SH-SY5Y (cell line): ENCODE measurements around the gene MARCHF4.

ENCODE experiments used
- GATA2 ChIP-seq: IDR thresholded peaks from 2 replicates; pipeline ENCODE4 v1.6.1; 2011; ENCODE audit warnings: mild to moderate bottlenecking, low read depth, low read length
- GATA3 ChIP-seq: IDR thresholded peaks from 2 replicates; pipeline ENCODE4 v1.6.1; 2011; ENCODE audit warnings: low read depth, mild to moderate bottlenecking, low read length, moderate library complexity

MARCHF4 gene

GRCh38 chr2:216404010-216404618 lies 31.8 kb upstream of the MARCHF4 start:
- no peak for TF ChIP-seq GATA3
- no peak for TF ChIP-seq GATA2

GRCh38 chr2:216402751-216403150 lies 30.5 kb upstream of the MARCHF4 start:
- TF ChIP-seq GATA3: no peak

- no peak for TF ChIP-seq GATA3
- no peak for TF ChIP-seq GATA2
Observed at GRCh38 chr2:216399621-216400020, 27.3 kb upstream of the MARCHF4 start.

DNA sequence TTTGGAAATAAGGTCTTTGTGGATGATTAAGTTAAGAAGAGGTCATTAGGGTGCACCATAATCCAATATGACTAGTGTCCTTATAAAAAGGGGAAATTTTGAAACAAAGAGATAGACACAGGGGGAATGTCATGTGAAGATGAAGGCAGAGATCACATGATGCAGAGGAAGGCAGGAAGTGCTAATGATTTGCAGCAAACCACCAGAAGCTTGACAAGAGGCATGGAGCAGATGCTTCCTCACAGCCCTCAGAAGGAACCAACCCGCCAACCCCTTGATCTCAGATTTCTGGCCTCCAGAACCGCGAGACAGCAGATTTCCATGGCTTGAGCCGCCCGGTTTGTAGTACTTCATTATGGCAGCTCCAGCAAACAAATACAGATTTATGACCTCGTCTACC lies 22.6 kb upstream of the MARCHF4 start:
- no peak for TF ChIP-seq GATA2
- TF ChIP-seq GATA3: no peak

- TF ChIP-seq GATA3: no peak
Observed at GRCh38 chr2:216392945-216393840, 20.9 kb upstream of the MARCHF4 start.

- TF ChIP-seq GATA2 (no peak), GATA3 (no peak)
Observed at GRCh38 chr2:216392018-216392562, 19.8 kb upstream of the MARCHF4 start.

GRCh38 chr2:216391401-216391800 lies 19.1 kb upstream of the MARCHF4 start:
- TF ChIP-seq GATA3 (no peak), GATA2 (no peak)

DNA sequence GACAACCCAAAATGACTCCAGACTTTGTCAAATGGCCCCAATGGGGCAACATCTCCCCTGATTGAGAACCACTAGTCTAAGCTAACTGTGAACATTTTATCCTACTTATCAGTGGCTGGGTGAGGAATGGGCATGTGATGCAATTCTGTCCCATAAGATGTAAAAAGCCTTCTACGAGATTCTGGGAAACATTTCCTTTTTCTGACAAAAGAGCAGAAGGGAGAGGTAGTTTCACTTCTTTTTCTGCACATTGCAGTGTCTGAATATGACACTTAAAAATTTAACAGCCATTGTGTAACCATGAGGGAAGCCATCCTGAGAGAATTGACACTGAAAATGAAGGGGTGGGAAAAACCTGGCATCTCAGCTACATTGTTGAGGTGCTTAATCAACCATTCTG lies 17.3 kb upstream of the MARCHF4 start:
- TF ChIP-seq GATA2 (no peak), GATA3 (no peak)

- TF ChIP-seq GATA3 (no peak), GATA2 (no peak)
Observed at GRCh38 chr2:216388046-216388884, 16.0 kb upstream of the MARCHF4 start.

GRCh38 chr2:216387262-216387661 lies 15.0 kb upstream of the MARCHF4 start:
- TF ChIP-seq GATA2 (no peak), GATA3 (no peak)

DNA sequence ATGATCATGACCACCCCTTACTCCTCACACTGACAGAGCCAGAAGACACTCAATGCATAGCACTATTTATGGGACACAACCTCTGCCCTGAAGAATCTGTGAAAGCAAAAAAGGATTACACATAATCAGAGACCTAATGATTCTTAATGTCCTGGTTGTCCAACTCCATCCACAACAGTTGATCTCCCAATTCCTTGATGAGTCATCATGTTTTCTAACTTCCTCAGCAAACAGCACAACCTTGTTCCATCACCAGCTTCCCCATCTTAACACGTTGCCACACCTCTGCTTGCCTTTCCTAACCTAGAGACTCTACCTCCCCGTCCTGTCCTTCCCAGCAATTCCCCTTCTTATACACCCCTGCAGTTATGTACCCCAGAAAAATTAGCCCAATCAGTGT lies 13.2 kb upstream of the MARCHF4 start:
- no peak for TF ChIP-seq GATA2

- TF ChIP-seq GATA2: no peak
- TF ChIP-seq GATA3: no peak
Observed at GRCh38 chr2:216379977-216380376, 7.7 kb upstream of the MARCHF4 start.

DNA sequence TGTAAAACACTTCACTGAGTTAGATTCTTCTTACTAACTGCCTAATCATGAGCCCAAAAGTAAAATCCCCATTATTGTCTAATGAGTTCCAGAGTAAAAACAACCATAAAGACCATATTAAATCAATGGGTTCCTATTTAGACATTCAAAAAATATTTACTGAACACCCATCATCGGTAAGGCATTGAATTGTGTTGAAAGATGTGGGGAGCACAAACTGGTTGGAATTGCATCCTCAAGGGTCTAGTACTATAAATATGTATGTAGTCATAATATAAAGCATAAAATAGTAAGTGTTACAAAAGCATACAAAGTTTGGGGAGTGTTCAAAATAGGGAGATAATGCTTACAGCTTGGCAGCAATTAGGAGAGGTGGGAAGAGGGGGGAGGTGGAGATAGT lies 3.0 kb upstream of the MARCHF4 start:
- no peak for TF ChIP-seq GATA2
- no peak for TF ChIP-seq GATA3

GRCh38 chr2:216373896-216374295 lies 1.6 kb upstream of the MARCHF4 start:
- TF ChIP-seq GATA3 (no peak), GATA2 (no peak)
